ENCODE results near the gene CARM1.
"Not testable (repeated sequence)": the region's sequence is repeated elsewhere in the genome, so short reads cannot be mapped to it uniquely, and the experiment has no call there.

GRCh38 chr19:10959277-10959968 is 88.1 kb downstream of the CARM1 start:
- TF ChIP-seq EZH2 (IDR thresholded peaks at IDR 0.05; ENCODE audit: borderline replicate concordance, insufficient read depth, low read depth, low read length, poor library complexity, severe bottlenecking); CTCF (IDR thresholded peaks at IDR 0.05): not testable (repeated sequence)
